ENCODE measurements around the gene LETM1. TPM values are rescaled to one million over a fixed set of nuclear protein-coding genes. Genes with fewer than 3 reads are reported as not detected.
A peak's percentile ranks its signal among the peaks of the same experiment; 100 is the strongest.

The LETM1 gene
- total and polyA plus RNA-seq, 2 of the 13 experiments (the other 11 are each of a cell fraction or from before 2014, with no cell fraction given), result 9.7 to 41.6 TPM

GRCh38 chr4:1779588-1780382 lies 76.2 kb downstream of the LETM1 start (continued):
- no peak for TF ChIP-seq NRL (CRISPR knock-in tag; IDR thresholded peaks at IDR 0.05; ENCODE audit: borderline replicate concordance)
- TF ChIP-seq NR0B2 (CRISPR knock-in tag; IDR thresholded peaks at IDR 0.05), result no peak
- TF ChIP-seq BHLHE40 (IDR thresholded peaks at IDR 0.05; ENCODE audit: low read length), result peak; percentile 80
- TF ChIP-seq AHR (CRISPR knock-in tag; IDR thresholded peaks at IDR 0.05), result peak; percentile 37; the same call in 1 of the 2 replicates
- TF ChIP-seq NR3C1 (CRISPR knock-in tag; IDR thresholded peaks at IDR 0.05), result no peak
- TF ChIP-seq RARG (CRISPR knock-in tag; IDR thresholded peaks at IDR 0.05; ENCODE audit: low read depth), result no peak
- TF ChIP-seq ZNF646 (CRISPR knock-in tag; IDR thresholded peaks at IDR 0.05), result no peak
- peak; percentile 63 for TF ChIP-seq MXD1 (CRISPR knock-in tag; IDR thresholded peaks at IDR 0.05)
- no peak for TF ChIP-seq NPAS2 (CRISPR knock-in tag; IDR thresholded peaks at IDR 0.05; ENCODE audit: borderline replicate concordance)
- TF ChIP-seq NFE2L2 (IDR thresholded peaks at IDR 0.05; ENCODE audit: low read length), result no peak
- TF ChIP-seq RFX1 (IDR thresholded peaks at IDR 0.05), result no peak
- TF ChIP-seq ETS1 (CRISPR knock-in tag; IDR thresholded peaks at IDR 0.05), result no peak
- no peak for TF ChIP-seq GPN1 (CRISPR knock-in tag; IDR thresholded peaks at IDR 0.05; ENCODE audit: borderline replicate concordance)
- peak; percentile 89 for TF ChIP-seq UBTF (CRISPR knock-in tag; IDR thresholded peaks at IDR 0.05)
- peak; percentile 68; the same call in 1 of the 2 replicates for TF ChIP-seq IKZF5 (CRISPR knock-in tag; IDR thresholded peaks at IDR 0.05)
- peak; percentile 43; the same call in 1 of the 2 replicates for TF ChIP-seq ZNF709 (CRISPR knock-in tag; IDR thresholded peaks at IDR 0.05)
- no peak for TF ChIP-seq TAF1 (CRISPR knock-in tag; IDR thresholded peaks at IDR 0.05)
